SKM-1 treated with dmso at 0.1 percent for 144 hours (cell line): ENCODE measurements around the gene MLLT1.

ENCODE experiments used
- DNase-seq: peaks from one replicate; lab custom pipeline; 2025; ENCODE audit not compliant: unreplicated experiment; lab: John Stamatoyannopoulos, UW

Gene MLLT1

GRCh38 chr19:6223461-6224307 lies 56.1 kb downstream of the MLLT1 start:
- DNase-seq = no peak

DNA sequence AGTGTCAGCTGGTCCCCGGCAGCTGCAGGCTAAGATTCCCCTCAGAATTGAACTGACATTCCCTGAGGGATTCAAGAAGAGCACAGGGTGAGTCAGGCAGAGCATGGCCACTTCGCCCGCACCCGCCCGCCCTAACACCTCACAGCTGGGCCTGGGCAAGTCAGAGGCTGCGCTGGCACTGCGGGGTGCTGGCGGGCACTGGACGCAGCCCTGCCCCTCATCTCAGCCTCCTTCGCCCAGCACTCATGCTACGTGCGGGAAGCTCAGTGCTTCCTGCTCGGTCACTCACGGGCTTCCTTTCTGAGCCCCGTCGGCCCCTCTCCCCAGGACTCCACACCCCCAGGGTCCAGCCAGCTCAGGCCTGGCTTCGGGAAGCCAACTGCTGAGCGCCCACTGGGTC lies 56.9 kb downstream of the MLLT1 start:
- DNase-seq = no peak

GRCh38 chr19:6221878-6222746 lies 57.7 kb downstream of the MLLT1 start:
- no peak for DNase-seq

- no peak for DNase-seq
These were observed 58.4 kb downstream of the MLLT1 start for GRCh38 chr19:6221220-6221877.

- DNase-seq = no peak
These were observed 59.2 kb downstream of the MLLT1 start for GRCh38 chr19:6220385-6221191.

- no peak for DNase-seq
These were observed 60.0 kb downstream of the MLLT1 start for GRCh38 chr19:6219586-6220290.

DNA sequence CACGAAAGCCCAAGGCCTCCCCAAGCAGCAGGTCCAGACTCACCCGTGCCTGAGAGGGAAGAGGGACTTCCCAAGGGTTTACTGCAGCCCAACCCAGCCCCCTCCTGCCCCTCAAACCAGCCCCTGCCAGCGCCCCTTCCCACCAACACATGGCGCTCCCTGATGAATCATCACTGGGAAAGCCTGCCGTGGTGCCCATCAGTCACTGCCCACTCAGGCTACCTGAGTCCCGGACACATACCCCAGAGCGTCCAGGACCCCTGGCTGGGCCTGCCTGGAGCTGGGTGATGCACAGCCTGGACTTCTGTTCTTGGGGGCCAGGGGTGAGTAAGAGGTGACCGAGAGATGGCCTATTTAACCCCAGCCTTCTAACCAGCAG lies 60.6 kb downstream of the MLLT1 start:
- DNase-seq = no peak

DNA sequence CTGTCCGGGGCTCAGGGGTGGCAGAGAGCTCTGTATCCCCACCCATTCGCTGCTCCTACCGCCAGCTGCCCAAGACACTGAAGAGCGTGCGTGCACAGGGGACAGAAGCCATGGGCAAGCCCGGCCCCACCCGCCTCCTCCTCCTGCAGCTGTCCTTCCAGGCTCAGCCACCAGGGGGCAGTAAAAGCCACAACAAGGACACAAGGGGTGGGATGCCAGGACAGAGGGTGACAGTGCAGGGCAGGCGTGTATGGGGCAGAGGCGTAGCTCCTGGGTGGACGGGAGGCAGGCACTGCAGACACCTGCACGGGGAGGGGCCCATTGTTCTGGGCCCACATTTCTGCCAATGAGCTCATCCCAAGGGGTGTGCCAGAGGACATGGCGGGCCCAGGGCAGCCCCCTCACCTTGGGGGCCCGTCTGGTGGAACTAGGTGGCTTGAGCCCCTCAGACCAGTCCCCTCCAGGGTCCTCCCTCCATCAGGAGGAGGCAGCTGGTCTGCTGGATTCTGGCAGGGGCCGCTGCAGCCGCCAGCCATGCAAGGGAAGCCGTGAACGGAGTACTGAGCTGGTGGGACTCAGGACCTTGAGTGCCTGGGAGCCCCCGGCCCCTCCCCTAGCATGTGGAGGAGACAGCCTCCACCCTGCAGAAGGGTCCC lies 61.2 kb downstream of the MLLT1 start:
- peak; percentile 51 for DNase-seq

DNA sequence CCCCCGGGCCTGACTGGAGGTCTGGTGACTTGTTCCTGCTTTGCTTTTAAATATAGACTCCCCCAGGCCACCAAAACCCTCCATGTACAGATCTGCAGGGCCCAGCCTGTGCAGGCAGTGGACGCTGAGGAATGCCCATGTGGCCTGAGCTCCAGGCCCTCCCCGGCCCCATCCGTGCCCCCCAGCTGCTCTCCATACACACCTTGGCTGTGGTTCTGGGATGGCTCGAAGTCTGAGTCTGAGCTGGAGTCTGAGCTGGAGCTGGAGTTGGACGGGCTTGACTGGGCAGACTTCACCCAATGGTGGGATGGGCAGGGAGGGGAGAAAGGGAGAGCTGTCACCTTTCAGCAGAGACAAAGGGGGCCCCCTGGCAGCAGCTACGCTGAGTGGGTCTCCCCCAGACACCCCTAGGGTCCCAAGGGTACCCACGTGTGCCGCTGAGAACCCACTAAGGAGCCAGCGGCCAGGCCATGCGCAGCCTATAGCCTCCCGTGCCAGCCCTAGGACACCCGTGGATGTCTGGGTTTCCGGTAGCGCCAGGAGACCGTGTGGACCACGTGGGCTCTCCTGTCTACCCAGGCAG lies 61.9 kb downstream of the MLLT1 start:
- DNase-seq = no peak

GRCh38 chr19:6216996-6217751 lies 62.6 kb downstream of the MLLT1 start:
- no peak for DNase-seq

DNA sequence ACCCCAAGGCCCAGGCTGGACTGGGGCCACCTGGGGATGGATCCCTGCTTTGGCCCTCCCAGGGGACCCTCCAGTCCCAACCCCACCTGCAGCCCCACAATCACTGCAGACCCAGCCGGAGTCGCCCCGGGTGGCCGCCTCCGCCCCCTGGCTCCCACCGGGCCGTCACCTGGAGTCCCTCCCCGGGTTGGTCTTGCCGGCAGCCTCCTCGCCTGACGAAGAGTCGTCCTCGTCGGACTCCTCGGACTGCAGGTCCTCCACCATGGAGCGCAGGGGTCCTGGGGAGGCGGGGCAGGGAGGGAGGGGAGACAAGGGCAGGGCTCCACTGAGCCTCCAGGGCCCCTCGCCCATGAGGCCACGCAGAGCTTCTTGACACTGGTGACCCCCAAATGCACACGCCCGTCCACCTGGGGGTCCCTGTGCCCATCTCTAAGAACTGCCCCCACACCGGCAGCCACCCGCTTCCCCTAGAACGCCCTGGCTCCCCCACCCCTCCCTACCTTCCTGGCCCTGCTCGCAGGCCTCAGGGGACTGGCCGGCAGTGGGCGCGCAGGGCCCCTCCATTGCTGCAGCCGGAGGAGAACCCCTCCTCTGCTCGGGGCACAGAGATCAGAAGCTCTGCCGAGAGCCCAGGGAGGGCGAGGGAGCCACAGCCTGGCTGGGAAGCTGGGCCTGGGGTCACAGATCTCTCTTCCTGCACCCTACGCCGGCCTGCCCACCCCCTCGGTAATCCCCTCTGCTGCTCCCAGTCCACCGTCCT lies 63.4 kb downstream of the MLLT1 start:
- DNase-seq = no peak

- DNase-seq = no peak
These were observed 64.0 kb downstream of the MLLT1 start for GRCh38 chr19:6215701-6216235.

DNA sequence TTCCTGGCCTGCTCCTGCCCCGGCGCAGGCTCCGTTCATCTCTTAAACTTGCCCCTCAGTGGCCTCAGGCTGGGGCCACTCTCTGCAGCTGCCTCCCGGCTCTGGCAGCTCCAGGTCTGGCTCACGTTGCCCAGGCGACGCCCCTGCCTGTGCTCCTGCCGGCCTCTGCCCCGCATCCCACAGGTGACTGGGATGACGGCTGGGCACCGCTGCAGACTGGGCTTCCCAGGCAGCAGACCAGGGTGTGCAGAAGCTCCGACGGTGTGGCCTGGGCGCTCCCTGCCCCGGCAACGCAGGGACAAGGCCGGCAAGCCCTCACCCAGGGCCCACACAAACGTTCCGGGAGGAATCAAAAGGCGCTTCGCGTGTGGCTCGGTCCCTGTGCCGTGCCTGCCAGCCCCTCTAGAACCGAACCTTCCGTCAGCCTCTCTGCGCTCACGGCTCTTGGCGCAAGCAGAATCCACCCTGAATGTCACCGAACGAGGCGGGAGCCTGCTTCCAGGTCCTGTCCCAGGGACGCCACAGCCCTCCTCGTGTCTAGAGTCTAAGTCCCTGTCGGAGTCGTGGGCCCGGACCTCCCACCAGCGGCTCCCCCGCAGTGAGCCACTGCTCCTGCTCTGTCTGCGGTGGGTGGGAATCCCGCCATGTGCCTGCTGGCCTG lies 64.8 kb downstream of the MLLT1 start:
- DNase-seq = no peak

- DNase-seq = no peak
These were observed 65.8 kb downstream of the MLLT1 start for GRCh38 chr19:6213696-6214641.

DNA sequence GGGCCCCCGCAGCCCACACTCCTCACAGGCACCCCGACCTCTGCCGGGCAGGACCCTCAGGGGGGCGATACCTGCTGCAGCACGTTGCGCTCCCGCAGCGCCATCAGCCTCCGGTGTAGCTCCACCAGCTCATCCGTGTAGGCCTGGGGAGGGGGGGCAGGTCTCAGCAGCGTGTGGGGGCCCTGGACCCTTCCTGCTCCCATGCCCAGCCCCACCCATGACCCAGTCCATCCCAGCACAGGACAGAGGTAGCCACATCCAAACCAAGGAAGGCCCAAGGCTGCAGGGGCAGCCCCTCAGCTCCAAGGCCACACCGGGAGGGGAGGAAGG lies 66.5 kb downstream of the MLLT1 start:
- no peak for DNase-seq
